Left lung (tissue), 14 donors: ENCODE results near the gene IPO13. TPM values are rescaled to one million over a fixed set of nuclear protein-coding genes. Genes with fewer than 3 reads are reported as not detected.

Source experiments
- ATAC-seq: fragments of 200-7000 bp; cut with Tn5 transposase; one replicate; pipeline ENCODE4 v1.9.1; 2020; ENCODE audit warnings: moderate library complexity
- DNase-seq, 4 donors: peaks; one replicate each; pipeline ENCODE4 v3.0.0-alpha.2; 2013 to 2020
- H3K27ac ChIP-seq, 2 donors: fragments of 200-600 bp; sonication (generic) in 1 of 2; one replicate each; pipeline versions ENCODE4 v1.5.0 to v1.8.0; 2020 to 2021
- H3K27me3 ChIP-seq, 2 donors: fragments of 200-600 bp; sonication (generic) in 1 of 2; one replicate each; pipeline versions ENCODE4 v1.5.0 to v1.8.0; 2020 to 2021
- H3K36me3 ChIP-seq, 2 donors: fragments of 200-600 bp; sonication (generic) in 1 of 2; one replicate each; pipeline versions ENCODE4 v1.5.0 to v1.8.0; 2020 to 2021
- H3K4me1 ChIP-seq, 2 donors: fragments of 200-600 bp; one replicate each; pipeline ENCODE4 v1.8.0; 2021
- H3K4me3 ChIP-seq, 2 donors: fragments of 200-600 bp; sonication (generic) in 1 of 2; one replicate each; pipeline versions ENCODE4 v1.5.0 to v1.8.0; 2020 to 2021; ENCODE audit warnings: mild to moderate bottlenecking in 1 of 2
- H3K9me3 ChIP-seq, 2 donors: fragments of 200-600 bp; sonication (generic) in 1 of 2; one replicate each; pipeline versions ENCODE4 v1.5.0 to v1.8.0; 2020 to 2021
- intact Hi-C, 2 donors: fragments of 100-400 bp; cut with DNase I; formaldehyde crosslinking; loops; one replicate each; pipeline versions ENCODE4 v1.11.2 to v1.14.2; 2022
- long read RNA-seq, 12 donors: library from polyadenylated mRNA in 2 of 12; unstranded in 2 of 12; transcript quantifications; one replicate each; pipeline ENCODE4 v2.0.0 and lab custom pipeline, GENCODE V29; 2019 to 2026
- polyA plus RNA-seq, 6 donors: library from polyadenylated mRNA; unstranded; fragments of 120-200 nt; gene quantifications; one replicate each; pipeline ENCODE4 v1.2.1, GENCODE V29; 2013; ENCODE audit not compliant: insufficient read length in 6 of 6
- total RNA-seq, 2 donors: library from RNA; stranded (reverse); fragmentation: NEBNext Ultra II Directional; extraction: Animal tissue kit (Norgen Biotek cat#: 25700); gene quantifications; one replicate each; pipeline ENCODE4 v1.2.1, GENCODE V29; 2021
- TF ChIP-seq, protein P1 (sequence below), 2 donors: fragments of 200-600 bp; sonication (generic) in 1 of 2; IDR thresholded peaks; one replicate each; pipeline versions ENCODE4 v1.5.0 to v1.8.0; 2021; ENCODE audit warnings: antibody characterized with exemption in 2 of 2
- donor health status: DM: no; HTN: yes; CAD: no.
- donor health status: DM: no; HTN: no; CAD: no.

Gene IPO13, protein sequence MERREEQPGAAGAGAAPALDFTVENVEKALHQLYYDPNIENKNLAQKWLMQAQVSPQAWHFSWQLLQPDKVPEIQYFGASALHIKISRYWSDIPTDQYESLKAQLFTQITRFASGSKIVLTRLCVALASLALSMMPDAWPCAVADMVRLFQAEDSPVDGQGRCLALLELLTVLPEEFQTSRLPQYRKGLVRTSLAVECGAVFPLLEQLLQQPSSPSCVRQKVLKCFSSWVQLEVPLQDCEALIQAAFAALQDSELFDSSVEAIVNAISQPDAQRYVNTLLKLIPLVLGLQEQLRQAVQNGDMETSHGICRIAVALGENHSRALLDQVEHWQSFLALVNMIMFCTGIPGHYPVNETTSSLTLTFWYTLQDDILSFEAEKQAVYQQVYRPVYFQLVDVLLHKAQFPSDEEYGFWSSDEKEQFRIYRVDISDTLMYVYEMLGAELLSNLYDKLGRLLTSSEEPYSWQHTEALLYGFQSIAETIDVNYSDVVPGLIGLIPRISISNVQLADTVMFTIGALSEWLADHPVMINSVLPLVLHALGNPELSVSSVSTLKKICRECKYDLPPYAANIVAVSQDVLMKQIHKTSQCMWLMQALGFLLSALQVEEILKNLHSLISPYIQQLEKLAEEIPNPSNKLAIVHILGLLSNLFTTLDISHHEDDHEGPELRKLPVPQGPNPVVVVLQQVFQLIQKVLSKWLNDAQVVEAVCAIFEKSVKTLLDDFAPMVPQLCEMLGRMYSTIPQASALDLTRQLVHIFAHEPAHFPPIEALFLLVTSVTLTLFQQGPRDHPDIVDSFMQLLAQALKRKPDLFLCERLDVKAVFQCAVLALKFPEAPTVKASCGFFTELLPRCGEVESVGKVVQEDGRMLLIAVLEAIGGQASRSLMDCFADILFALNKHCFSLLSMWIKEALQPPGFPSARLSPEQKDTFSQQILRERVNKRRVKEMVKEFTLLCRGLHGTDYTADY
- total RNA-seq (10 to 100 TPM; 26.8 to 33.4 TPM), polyA plus RNA-seq (10 to 100 TPM; 18.0 to 24.1 (median 20.5) TPM)
- long read RNA-seq, donor 1, partial matches to known transcripts = 9 of 12 reads
- long read RNA-seq, donor 1, other reads (novel, unspliced or antisense) = 0 of 12 reads
- long read RNA-seq, donor 2, partial matches to known transcripts = 0 of 1 reads
- long read RNA-seq, donor 2, other reads (novel, unspliced or antisense) = 0 of 1 reads
- long read RNA-seq, donor 3, partial matches to known transcripts = 0 of 4 reads
- long read RNA-seq, donor 3, other reads (novel, unspliced or antisense) = 0 of 4 reads
- long read RNA-seq, donor 4, partial matches to known transcripts = 1 of 2 reads
- long read RNA-seq, donor 4, other reads (novel, unspliced or antisense) = 0 of 2 reads
- long read RNA-seq, donor 5, partial matches to known transcripts = 5 of 8 reads
- long read RNA-seq, donor 5, other reads (novel, unspliced or antisense) = 0 of 8 reads
- long read RNA-seq, donor 6, partial matches to known transcripts = 5 of 6 reads
- long read RNA-seq, donor 6, other reads (novel, unspliced or antisense) = 0 of 6 reads
- long read RNA-seq, donor 7 = 0 reads
- long read RNA-seq, donor 8, partial matches to known transcripts = 0 of 3 reads
- long read RNA-seq, donor 8, other reads (novel, unspliced or antisense) = 0 of 3 reads
- long read RNA-seq, donor 9 = 0 reads
- long read RNA-seq, donor 10, partial matches to known transcripts = 1 of 2 reads
- long read RNA-seq, donor 10, other reads (novel, unspliced or antisense) = 0 of 2 reads
- long read RNA-seq, donor 11, transcript IPO13-202 (20 exons, 3,894 nt) = major isoform, 5 of 32 reads
- long read RNA-seq, donor 11, partial matches to known transcripts = 21 of 32 reads
- long read RNA-seq, donor 11, other reads (novel, unspliced or antisense) = 0 of 32 reads
- long read RNA-seq, donor 12, partial matches to known transcripts = 0 of 1 reads
- long read RNA-seq, donor 12, other reads (novel, unspliced or antisense) = 0 of 1 reads

DNA sequence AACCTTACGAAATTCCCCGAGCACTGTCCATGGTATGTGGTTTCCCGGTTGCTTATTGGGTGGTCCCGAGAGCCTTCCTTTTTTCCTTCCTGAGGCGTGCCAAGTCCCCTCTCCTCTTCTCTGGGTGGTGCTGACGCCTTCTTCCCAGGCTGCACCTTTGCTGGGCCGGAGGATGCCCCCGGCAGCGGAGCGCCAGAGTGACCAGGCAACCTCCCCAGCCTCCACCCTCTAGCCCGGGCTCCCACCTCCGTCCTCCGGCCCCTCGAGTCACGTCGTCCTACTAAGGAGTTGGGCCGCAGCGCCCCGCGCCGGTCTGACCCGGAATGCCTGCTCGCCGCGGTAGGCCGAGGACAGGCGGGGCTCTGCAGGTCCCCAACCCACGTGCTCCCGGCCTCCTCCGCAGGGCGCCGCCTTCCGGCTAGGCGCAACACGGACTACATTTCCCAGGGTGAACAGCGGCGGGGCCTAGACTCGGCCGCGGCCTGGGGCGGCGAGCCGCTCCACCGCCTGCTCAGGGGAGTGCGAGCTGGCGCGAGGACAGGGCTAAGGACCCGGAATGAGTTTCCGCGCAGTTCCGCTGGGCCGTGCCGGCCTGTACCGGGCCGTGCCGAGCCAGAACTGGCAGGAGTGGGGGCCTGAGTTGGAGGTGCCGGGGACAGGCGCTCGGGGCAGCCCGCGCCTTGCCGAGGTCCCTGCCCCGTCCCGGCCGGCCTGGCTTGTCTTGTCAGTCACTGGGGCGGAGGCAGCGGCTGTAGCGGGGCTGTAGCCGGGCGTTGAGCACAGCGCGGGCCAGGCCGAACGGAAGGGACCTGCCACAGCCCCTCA is at the start of gene IPO13:
Gene IPO13 (plus strand): TSS at position 715 of the 825 bp plus-strand sequence. CDS start 651 bp downstream, outside the sequence.
- ATAC-seq (peak; percentile 99), DNase-seq (peak; percentile 96 to 99 (median 97))
- TF ChIP-seq, protein P1, sequence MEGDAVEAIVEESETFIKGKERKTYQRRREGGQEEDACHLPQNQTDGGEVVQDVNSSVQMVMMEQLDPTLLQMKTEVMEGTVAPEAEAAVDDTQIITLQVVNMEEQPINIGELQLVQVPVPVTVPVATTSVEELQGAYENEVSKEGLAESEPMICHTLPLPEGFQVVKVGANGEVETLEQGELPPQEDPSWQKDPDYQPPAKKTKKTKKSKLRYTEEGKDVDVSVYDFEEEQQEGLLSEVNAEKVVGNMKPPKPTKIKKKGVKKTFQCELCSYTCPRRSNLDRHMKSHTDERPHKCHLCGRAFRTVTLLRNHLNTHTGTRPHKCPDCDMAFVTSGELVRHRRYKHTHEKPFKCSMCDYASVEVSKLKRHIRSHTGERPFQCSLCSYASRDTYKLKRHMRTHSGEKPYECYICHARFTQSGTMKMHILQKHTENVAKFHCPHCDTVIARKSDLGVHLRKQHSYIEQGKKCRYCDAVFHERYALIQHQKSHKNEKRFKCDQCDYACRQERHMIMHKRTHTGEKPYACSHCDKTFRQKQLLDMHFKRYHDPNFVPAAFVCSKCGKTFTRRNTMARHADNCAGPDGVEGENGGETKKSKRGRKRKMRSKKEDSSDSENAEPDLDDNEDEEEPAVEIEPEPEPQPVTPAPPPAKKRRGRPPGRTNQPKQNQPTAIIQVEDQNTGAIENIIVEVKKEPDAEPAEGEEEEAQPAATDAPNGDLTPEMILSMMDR (IDR thresholded peaks at IDR 0.05) = peak; percentile 60 to 69
- H3K9me3 ChIP-seq = no peaks in the 10 kb centered on the region
- H3K36me3 ChIP-seq = peaks cover 0 to 11% of the 10 kb centered on the region in 2 donors
- no peaks in the 10 kb centered on the region for H3K27me3 ChIP-seq
- peaks cover 12 to 36% of the 10 kb centered on the region in 2 donors for H3K4me1 ChIP-seq
- H3K27ac ChIP-seq = peak within 1 kb of the TSS; percentile 92 to 96
- peak within 1 kb of the TSS; percentile 79 to 91 for H3K4me3 ChIP-seq
- intact Hi-C loops = no loop called here

DNA sequence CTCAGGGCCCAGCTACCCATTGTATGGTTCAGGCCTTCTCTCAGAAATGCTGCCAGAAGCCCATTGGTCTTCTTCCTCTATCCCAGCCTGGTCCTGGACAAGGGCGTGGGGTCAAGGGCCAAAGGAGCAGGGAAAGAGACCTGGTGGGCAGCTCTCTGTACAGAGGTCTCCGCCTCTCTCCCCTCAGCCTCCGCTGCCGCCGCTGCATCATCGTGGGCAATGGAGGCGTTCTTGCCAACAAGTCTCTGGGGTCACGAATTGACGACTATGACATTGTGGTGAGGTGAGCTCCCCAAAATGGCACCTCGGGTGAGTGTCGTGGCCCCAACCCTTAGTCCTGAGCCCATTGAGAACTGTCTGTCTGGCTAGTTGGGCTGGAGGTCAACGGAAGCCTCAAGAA is 47.8 kb upstream of the IPO13 start:
- no peaks in the 10 kb centered on the region for H3K4me1 ChIP-seq
- intact Hi-C loops = no loop called here
- ATAC-seq = no peak
- no peaks in the 10 kb centered on the region for H3K9me3 ChIP-seq
- no peak overlapping the region for H3K27ac ChIP-seq
- TF ChIP-seq, protein P1 (IDR thresholded peaks at IDR 0.05) = no peak
- no peaks in the 10 kb centered on the region for H3K27me3 ChIP-seq
- H3K4me3 ChIP-seq = no peak overlapping the region
- no peak for DNase-seq
- H3K36me3 ChIP-seq = peaks cover 0 to 49% of the 10 kb centered on the region in 2 donors

DNA sequence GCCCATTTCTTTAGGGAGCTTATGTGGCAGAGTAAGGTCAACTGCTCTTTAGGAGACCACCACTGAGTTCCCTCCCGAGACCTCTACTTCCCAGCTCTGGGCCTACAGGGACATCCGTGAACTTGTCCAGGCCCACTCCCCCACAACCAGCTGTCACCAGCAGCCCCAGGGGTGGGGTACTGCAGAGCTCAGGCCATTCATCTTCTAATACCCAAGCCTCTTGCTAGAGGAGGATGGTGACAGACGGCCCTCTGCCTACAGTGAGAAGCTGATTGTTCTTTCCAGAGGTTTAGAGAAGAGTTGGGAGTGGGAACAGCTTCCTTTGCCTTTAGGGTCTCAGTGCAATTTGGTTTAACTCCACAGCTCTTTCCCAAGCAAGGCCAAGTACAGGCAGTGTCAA is 46.4 kb upstream of the IPO13 start:
- TF ChIP-seq, protein P1 (IDR thresholded peaks at IDR 0.05) = no peak
- no peak for ATAC-seq
- Histone ChIP-seq H3K4me1 (no peaks in the 10 kb centered on the region), H3K4me3 (no peak overlapping the region), H3K36me3 (peaks cover 0 to 41% of the 10 kb centered on the region in 2 donors), H3K27ac (no peak overlapping the region), H3K9me3 (no peaks in the 10 kb centered on the region), H3K27me3 (no peaks in the 10 kb centered on the region)
- intact Hi-C loops = no loop called here
- DNase-seq = no peak
